SK-N-SH treated with all-trans-retinoic acid at 6 μM for 48 hours (cell line): ENCODE results near the gene ERICH4.

Experiments used
- CSDC2 ChIP-seq: fragments of 250-450 bp; sonication (Bioruptor Pico); IDR thresholded peaks from 2 replicates; pipeline ENCODE4 v1.5.0; 2020; ENCODE audit warnings: mild to moderate bottlenecking, moderate library complexity
- TCF4 ChIP-seq: fragments of 250-450 bp; sonication (Bioruptor Pico); IDR thresholded peaks from 2 replicates; pipeline ENCODE4 v1.8.0; 2021; ENCODE audit warnings: mild to moderate bottlenecking, moderate library complexity, borderline replicate concordance
- ZNF70 ChIP-seq: fragments of 450-650 bp; formaldehyde crosslinking; IDR thresholded peaks from 2 replicates; pipeline ENCODE4 v1.5.0; 2020; ENCODE audit warnings: mild to moderate bottlenecking, moderate library complexity
- TF ChIP-seq, protein P1 (sequence below): fragments of 250-450 bp; sonication (Bioruptor Pico); IDR thresholded peaks from 2 replicates; pipeline ENCODE4 v1.5.1; 2020; ENCODE audit warnings: low read depth, mild to moderate bottlenecking, moderate library complexity

DNA sequence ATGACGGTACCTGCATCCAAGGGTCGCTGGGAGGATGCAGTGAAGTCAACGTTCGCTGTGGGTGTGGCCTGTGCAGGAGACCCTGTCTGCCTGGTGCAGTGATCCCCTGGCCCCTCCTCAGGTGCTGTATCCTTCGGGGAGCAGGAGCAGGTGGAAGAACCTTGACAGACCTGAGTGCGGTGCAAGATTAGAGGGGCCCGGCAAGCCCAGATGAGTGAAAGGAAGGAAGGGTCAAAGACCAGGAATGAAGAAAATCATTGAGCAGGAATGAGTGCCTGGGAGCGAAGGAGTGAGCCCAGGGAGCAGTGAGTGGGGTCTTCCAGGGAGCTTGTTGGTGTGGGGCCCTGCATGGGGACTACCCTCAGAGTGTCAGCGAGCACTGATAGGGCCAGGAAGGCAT is 28.5 kb upstream of the ERICH4 start:
- TF ChIP-seq CSDC2 (CRISPR knock-in tag) (no peak), ZNF70 (CRISPR knock-in tag) (no peak), TCF4 (CRISPR knock-in tag) (no peak)
- TF ChIP-seq, protein P1, sequence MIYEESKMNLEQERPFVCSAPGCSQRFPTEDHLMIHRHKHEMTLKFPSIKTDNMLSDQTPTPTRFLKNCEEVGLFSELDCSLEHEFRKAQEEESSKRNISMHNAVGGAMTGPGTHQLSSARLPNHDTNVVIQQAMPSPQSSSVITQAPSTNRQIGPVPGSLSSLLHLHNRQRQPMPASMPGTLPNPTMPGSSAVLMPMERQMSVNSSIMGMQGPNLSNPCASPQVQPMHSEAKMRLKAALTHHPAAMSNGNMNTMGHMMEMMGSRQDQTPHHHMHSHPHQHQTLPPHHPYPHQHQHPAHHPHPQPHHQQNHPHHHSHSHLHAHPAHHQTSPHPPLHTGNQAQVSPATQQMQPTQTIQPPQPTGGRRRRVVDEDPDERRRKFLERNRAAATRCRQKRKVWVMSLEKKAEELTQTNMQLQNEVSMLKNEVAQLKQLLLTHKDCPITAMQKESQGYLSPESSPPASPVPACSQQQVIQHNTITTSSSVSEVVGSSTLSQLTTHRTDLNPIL, result no peak
